K562 (cell line): ENCODE measurements around the gene SALL3.

Experiments used
- CHD7 ChIP-seq: fragments of 200-600 bp; sonication (generic); IDR thresholded peaks from one replicate; pipeline ENCODE4 v1.6.1; 2012; ENCODE audit warnings: mild to moderate bottlenecking, low read depth, low read length, inconsistent platforms
- COPS2 ChIP-seq: fragments of 450-650 bp; conservative IDR thresholded peaks from 2 replicates; pipeline ENCODE4 v1.6.1; 2016; ENCODE audit warnings: mild to moderate bottlenecking, moderate library complexity
- YY1 ChIP-seq, 3 experiments: IDR thresholded peaks; 2 replicates each; pipeline ENCODE4 v1.6.1; 2011; ENCODE audit warnings: low read length in 2 of 3, mild to moderate bottlenecking in 2 of 3, moderate library complexity in 2 of 3, borderline replicate concordance in 1 of 3, control low read depth in 1 of 3, low read depth in 1 of 3; ENCODE audit not compliant: insufficient read depth in 3 of 3, insufficient replicate concordance in 2 of 3, control insufficient read depth in 1 of 3, insufficient read length in 1 of 3; ENCODE audit errors: extremely low read depth in 1 of 3
- ZNF561 ChIP-seq: fragments of 450-650 bp; formaldehyde crosslinking; conservative IDR thresholded peaks from 2 replicates; pipeline ENCODE4 v1.4.0; 2020; ENCODE audit warnings: mild to moderate bottlenecking, moderate library complexity

GRCh38 chr18:78980279-78980771, 707 bp downstream of the SALL3 start:
- no peak for TF ChIP-seq CHD7
- TF ChIP-seq COPS2, result no peak
- no peak for TF ChIP-seq YY1 (IDR thresholded peaks at IDR 0.05; ENCODE audit: borderline replicate concordance in 1 of 3, control insufficient read depth in 1 of 3, extremely low read depth in 1 of 3, insufficient read depth in 3 of 3, insufficient read length in 1 of 3, insufficient replicate concordance in 2 of 3, low read depth in 1 of 3, low read length in 2 of 3)
- no peak for TF ChIP-seq ZNF561 (CRISPR knock-in tag)
